Measurements from ENCODE around the gene EVI5. TPM values are rescaled to one million over a fixed set of nuclear protein-coding genes. Genes with fewer than 3 reads are reported as not detected.
"Not testable (repeated sequence)": the region's sequence is repeated elsewhere in the genome, so short reads cannot be mapped to it uniquely, and the experiment has no call there.

The EVI5 gene
- total RNA-seq, 1 experiment from 2014 or later: 11.4 TPM

- TF ChIP-seq E2F4 (CRISPR knock-in tag; IDR thresholded peaks at IDR 0.05; ENCODE audit: borderline replicate concordance, low read depth): no peak
These were observed 1.4 kb upstream of the EVI5 start (continued) for GRCh38 chr1:92786111-92786901.

GRCh38 chr1:92784021-92784638, 778 bp downstream of the EVI5 start:
- Mint-ChIP-seq H3K4me3 (peak overlapping the region; percentile 80), H3K9me3 (0 out of 2 replicates have a peak, but pooled peaks cover 3% of the 10 kb centered on the region), H3K36me3 (no peaks in the 10 kb centered on the region), H3K27me3 (ENCODE audit: low read depth) (peaks cover 24% of the 10 kb centered on the region), H3K27ac (no peak overlapping the region; the same call in 1 of the 2 replicates), H3K4me1 (peaks cover 16% of the 10 kb centered on the region)
- CTCF ChIA-PET: interaction anchor here (0.6 to 2.8 kb wide), 8 partner anchors 21 to 474 kb away, joined by 3 to 16 read pairs (median 4); partner anchors contain the start of gene RPL5
- POLR2A ChIA-PET: interaction anchor here (1.1 to 1.5 kb wide), 4 partner anchors 9 to 48 kb away, joined by 3 to 5 read pairs (median 3); partner anchors contain the start of gene RPL5
- no peak for ATAC-seq
- TF ChIP-seq CDX4 (CRISPR knock-in tag; IDR thresholded peaks at IDR 0.05; ENCODE audit: borderline replicate concordance): no peak
- TF ChIP-seq TCF7 (CRISPR knock-in tag; IDR thresholded peaks at IDR 0.05; ENCODE audit: low read depth): 0 out of 2 replicates have a peak, but pooled peaks have one; percentile 22
- no peak for DNase-seq (ENCODE audit: low spot score)

GRCh38 chr1:92783550-92783949, 1.4 kb downstream of the EVI5 start:
- ATAC-seq; DNase-seq (ENCODE audit: low spot score); H3K9me3 Mint-ChIP-seq; H3K36me3 Mint-ChIP-seq; H3K27ac Mint-ChIP-seq: not testable (repeated sequence)
- Mint-ChIP-seq H3K4me1 (peaks cover 16% of the 10 kb centered on the region), H3K4me3 (peak overlapping the region; percentile 80), H3K27me3 (ENCODE audit: low read depth) (peaks cover 24% of the 10 kb centered on the region)
- CTCF ChIA-PET: interaction anchor here (0.6 to 2.8 kb wide), 3 partner anchors 20 to 35 kb away, joined by 4 to 16 read pairs (median 6); no protein-coding TSS in a partner anchor
- POLR2A ChIA-PET: interaction anchor here (1.1 kb wide), 1 partner anchor 9 kb away, joined by 3 read pairs; no protein-coding TSS in a partner anchor

- Mint-ChIP-seq H3K27me3 (ENCODE audit: low read depth) (no peaks in the 10 kb centered on the region), H3K27ac (no peak overlapping the region), H3K4me3 (no peak overlapping the region), H3K36me3 (no peaks in the 10 kb centered on the region), H3K4me1 (peaks cover 9% of the 10 kb centered on the region), H3K9me3 (no peaks in the 10 kb centered on the region)
- no peak for TF ChIP-seq ZBTB21 (CRISPR knock-in tag; IDR thresholded peaks at IDR 0.05; ENCODE audit: borderline replicate concordance)
- TF ChIP-seq SOX15 (CRISPR knock-in tag; IDR thresholded peaks at IDR 0.05): no peak
- no peak for TF ChIP-seq NR2C2 (CRISPR knock-in tag; IDR thresholded peaks at IDR 0.05)
- no peak for TF ChIP-seq SMAD3 (CRISPR knock-in tag; IDR thresholded peaks at IDR 0.05; ENCODE audit: borderline replicate concordance)
- no peak for TF ChIP-seq MLX (CRISPR knock-in tag; IDR thresholded peaks at IDR 0.05)
- no peak for TF ChIP-seq ARID4B (CRISPR knock-in tag; IDR thresholded peaks at IDR 0.05; ENCODE audit: borderline replicate concordance)
- TF ChIP-seq NFYB (CRISPR knock-in tag; conservative IDR thresholded peaks at IDR 0.05; ENCODE audit: low read depth): no peak
- TF ChIP-seq CREM (CRISPR knock-in tag; IDR thresholded peaks at IDR 0.05): no peak
- TF ChIP-seq CBFB (CRISPR knock-in tag; IDR thresholded peaks at IDR 0.05; ENCODE audit: low read depth): no peak
- no peak for TF ChIP-seq TEAD4 (CRISPR knock-in tag; IDR thresholded peaks at IDR 0.05)
- TF ChIP-seq ZNF138 (CRISPR knock-in tag; conservative IDR thresholded peaks at IDR 0.05): no peak
- TF ChIP-seq GRHL2 (CRISPR knock-in tag; IDR thresholded peaks at IDR 0.05; ENCODE audit: insufficient replicate concordance, severe bottlenecking): no peak
- no peak for TF ChIP-seq KAT7 (CRISPR knock-in tag; IDR thresholded peaks at IDR 0.05; ENCODE audit: borderline replicate concordance)
- no peak for TF ChIP-seq ZNF219 (CRISPR knock-in tag; IDR thresholded peaks at IDR 0.05; ENCODE audit: borderline replicate concordance)
- DNase-seq (ENCODE audit: low spot score): no peak
- POLR2A ChIA-PET: no interaction called here
- CTCF ChIA-PET: interaction anchor here (0.6 kb wide), 1 partner anchor 64 kb away, joined by 4 read pairs; no protein-coding TSS in a partner anchor
- ATAC-seq: no peak
These were observed 6.5 kb downstream of the EVI5 start for GRCh38 chr1:92778376-92778775.
